ENCODE results near the gene BMP7.

The BMP7 gene

DNA sequence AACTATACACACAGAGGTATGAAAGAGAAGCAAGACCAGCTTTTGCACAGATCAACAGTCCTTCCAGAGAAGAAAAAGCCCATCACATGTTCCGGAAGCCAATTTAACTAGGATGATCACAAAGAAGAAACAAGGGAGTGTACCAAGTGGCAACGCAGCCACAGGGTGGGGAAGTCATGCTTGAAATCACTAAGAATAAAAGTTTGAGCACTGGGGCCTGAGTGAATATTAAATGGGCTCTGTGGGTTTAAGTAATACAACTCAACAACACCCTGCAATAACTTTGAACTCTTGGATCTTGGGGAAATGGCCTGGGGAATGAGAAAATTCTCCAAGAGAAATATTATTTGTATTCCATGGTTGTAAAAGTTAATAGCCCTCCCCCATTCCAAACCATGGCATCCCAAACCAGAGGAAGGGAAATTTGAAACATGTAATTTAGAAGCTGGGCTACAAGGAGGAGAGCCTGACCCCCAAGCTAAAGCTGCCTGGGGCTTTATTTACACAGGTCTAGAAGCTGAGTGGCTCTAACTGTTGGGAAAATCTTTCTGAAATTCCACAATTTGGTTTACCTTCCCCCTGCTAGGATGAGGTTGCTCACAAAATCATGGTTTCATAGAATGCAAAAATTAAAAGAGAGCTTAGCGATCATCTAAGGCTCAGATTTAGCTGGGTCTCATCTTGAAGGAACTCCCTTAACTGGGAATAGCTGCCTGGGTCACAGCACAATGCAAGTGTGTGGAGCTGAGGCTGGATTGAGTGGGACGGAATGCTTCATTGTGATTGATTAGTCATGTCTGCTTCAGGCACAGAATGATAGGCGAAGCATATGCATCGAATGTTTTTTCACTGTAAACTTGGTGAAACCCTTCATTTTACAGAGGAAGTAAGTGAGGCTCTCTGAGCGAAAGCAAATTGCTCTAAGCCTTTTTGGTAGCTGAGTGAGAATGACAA is 143.6 kb downstream of the BMP7 start (continued):
- peak; percentile 86 for TF ChIP-seq ZBTB17 (tag by site-specific recombination; IDR thresholded peaks at IDR 0.05)
- peak; percentile 59 for TF ChIP-seq SETDB1 (IDR thresholded peaks at IDR 0.05; ENCODE audit: insufficient read length, low read length)
- no peak for TF ChIP-seq ZBTB20 (tag by site-specific recombination; IDR thresholded peaks at IDR 0.05)
- TF ChIP-seq, protein P1, sequence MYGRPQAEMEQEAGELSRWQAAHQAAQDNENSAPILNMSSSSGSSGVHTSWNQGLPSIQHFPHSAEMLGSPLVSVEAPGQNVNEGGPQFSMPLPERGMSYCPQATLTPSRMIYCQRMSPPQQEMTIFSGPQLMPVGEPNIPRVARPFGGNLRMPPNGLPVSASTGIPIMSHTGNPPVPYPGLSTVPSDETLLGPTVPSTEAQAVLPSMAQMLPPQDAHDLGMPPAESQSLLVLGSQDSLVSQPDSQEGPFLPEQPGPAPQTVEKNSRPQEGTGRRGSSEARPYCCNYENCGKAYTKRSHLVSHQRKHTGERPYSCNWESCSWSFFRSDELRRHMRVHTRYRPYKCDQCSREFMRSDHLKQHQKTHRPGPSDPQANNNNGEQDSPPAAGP (tag by site-specific recombination; IDR thresholded peaks at IDR 0.05): no peak
- TF ChIP-seq, protein P2, sequence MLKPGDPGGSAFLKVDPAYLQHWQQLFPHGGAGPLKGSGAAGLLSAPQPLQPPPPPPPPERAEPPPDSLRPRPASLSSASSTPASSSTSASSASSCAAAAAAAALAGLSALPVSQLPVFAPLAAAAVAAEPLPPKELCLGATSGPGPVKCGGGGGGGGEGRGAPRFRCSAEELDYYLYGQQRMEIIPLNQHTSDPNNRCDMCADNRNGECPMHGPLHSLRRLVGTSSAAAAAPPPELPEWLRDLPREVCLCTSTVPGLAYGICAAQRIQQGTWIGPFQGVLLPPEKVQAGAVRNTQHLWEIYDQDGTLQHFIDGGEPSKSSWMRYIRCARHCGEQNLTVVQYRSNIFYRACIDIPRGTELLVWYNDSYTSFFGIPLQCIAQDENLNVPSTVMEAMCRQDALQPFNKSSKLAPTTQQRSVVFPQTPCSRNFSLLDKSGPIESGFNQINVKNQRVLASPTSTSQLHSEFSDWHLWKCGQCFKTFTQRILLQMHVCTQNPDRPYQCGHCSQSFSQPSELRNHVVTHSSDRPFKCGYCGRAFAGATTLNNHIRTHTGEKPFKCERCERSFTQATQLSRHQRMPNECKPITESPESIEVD (tag by site-specific recombination; IDR thresholded peaks at IDR 0.05): 0 out of 2 replicates have a peak, but pooled peaks have one; percentile 15

GRCh38 chr20:57118964-57119363 is 147.5 kb downstream of the BMP7 start:
- POLR2A ChIA-PET: no interaction called here
- no peak for TF ChIP-seq ZNF146 (tag by site-specific recombination; IDR thresholded peaks at IDR 0.05)
- TF ChIP-seq, protein P3, sequence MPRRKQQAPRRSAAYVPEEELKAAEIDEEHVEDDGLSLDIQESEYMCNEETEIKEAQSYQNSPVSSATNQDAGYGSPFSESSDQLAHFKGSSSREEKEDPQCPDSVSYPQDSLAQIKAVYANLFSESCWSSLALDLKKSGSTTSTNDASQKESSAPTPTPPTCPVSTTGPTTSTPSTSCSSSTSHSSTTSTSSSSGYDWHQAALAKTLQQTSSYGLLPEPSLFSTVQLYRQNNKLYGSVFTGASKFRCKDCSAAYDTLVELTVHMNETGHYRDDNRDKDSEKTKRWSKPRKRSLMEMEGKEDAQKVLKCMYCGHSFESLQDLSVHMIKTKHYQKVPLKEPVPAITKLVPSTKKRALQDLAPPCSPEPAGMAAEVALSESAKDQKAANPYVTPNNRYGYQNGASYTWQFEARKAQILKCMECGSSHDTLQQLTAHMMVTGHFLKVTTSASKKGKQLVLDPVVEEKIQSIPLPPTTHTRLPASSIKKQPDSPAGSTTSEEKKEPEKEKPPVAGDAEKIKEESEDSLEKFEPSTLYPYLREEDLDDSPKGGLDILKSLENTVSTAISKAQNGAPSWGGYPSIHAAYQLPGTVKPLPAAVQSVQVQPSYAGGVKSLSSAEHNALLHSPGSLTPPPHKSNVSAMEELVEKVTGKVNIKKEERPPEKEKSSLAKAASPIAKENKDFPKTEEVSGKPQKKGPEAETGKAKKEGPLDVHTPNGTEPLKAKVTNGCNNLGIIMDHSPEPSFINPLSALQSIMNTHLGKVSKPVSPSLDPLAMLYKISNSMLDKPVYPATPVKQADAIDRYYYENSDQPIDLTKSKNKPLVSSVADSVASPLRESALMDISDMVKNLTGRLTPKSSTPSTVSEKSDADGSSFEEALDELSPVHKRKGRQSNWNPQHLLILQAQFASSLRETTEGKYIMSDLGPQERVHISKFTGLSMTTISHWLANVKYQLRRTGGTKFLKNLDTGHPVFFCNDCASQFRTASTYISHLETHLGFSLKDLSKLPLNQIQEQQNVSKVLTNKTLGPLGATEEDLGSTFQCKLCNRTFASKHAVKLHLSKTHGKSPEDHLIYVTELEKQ (tag by site-specific recombination; IDR thresholded peaks at IDR 0.05; ENCODE audit: borderline replicate concordance): no peak
- CTCF ChIA-PET: interaction anchor here (0.6 kb wide), 1 partner anchor 174 kb away, joined by 3 read pairs; no protein-coding TSS in a partner anchor
- no peak overlapping the region for H3K4me3 ChIP-seq (ENCODE audit: low read depth, low read length)
- H3K27ac ChIP-seq (ENCODE audit: extremely low read depth, low read depth, low read length): no peak overlapping the region
- peaks cover 5% of the 10 kb centered on the region for H3K4me1 ChIP-seq (ENCODE audit: control insufficient read depth, insufficient read depth, low read length)
- no peaks in the 10 kb centered on the region for H3K36me3 ChIP-seq (ENCODE audit: control insufficient read depth in 2 of 2, insufficient read depth in 1 of 2, low read length in 2 of 2)
- no peaks in the 10 kb centered on the region for H3K9me3 ChIP-seq (ENCODE audit: control insufficient read depth, insufficient read depth, low read depth, low read length)
